ENCODE data around the gene GRID2.

- TF ChIP-seq CTCF (IDR thresholded peaks at IDR 0.05) = no peak
- no peak for TF ChIP-seq ZFX (IDR thresholded peaks at IDR 0.05; ENCODE audit: borderline replicate concordance)
Observed at GRCh38 chr4:93342738-93343137, 1039.0 kb downstream of the GRID2 start.
